Upper lobe of right lung (tissue), 1 donor: ENCODE data around the gene RMRP. TPM values are rescaled to one million over a fixed set of nuclear protein-coding genes. Genes with fewer than 3 reads are reported as not detected.

Source experiments
- ATAC-seq: fragments of 200-7000 bp; cut with Tn5 transposase; one replicate; pipeline ENCODE4 v1.9.1; 2020; ENCODE audit warnings: mild to moderate bottlenecking, moderate library complexity
- DNase-seq: peaks from one replicate; pipeline ENCODE4 v3.0.0-alpha.2; 2020
- H3K27ac ChIP-seq: fragments of 200-600 bp; one replicate; pipeline ENCODE4 v1.8.0; 2022
- H3K27me3 ChIP-seq: fragments of 200-600 bp; one replicate; pipeline ENCODE4 v1.8.0; 2022; ENCODE audit warnings: mild to moderate bottlenecking
- H3K36me3 ChIP-seq: fragments of 200-600 bp; one replicate; pipeline ENCODE4 v1.8.0; 2022
- H3K4me1 ChIP-seq: fragments of 200-600 bp; one replicate; pipeline ENCODE4 v1.8.0; 2022
- H3K4me3 ChIP-seq: fragments of 200-600 bp; one replicate; pipeline ENCODE4 v1.8.0; 2022; ENCODE audit warnings: mild to moderate bottlenecking
- H3K9me3 ChIP-seq: fragments of 200-600 bp; one replicate; pipeline ENCODE4 v1.8.0; 2022
- CTCF ChIP-seq: fragments of 200-600 bp; IDR thresholded peaks from one replicate; pipeline ENCODE4 v1.8.0; 2022; ENCODE audit warnings: antibody characterized with exemption
- intact Hi-C: fragments of 100-400 bp; cut with DNase I; formaldehyde crosslinking; loops from one replicate; pipeline ENCODE4 v1.11.0; 2022
- total RNA-seq: library from RNA; stranded (reverse); fragmentation: NEBNext Ultra II Directional; extraction: Animal tissue kit (Norgen Biotek cat#: 25700); gene quantifications from one replicate; pipeline ENCODE4 v1.2.1, GENCODE V29; 2021
- donor health status: DM: no; HTN: yes; CAD: no; lungs with severe emphysema.

The RMRP gene
- total RNA-seq, 1 donor from 2014 or later = 30,828 TPM

GRCh38 chr9:35696520-35697215 lies 38.8 kb upstream of the RMRP start:
- peaks cover 56% of the 10 kb centered on the region for H3K36me3 ChIP-seq
- peak overlapping the region; percentile 78 for H3K27ac ChIP-seq
- H3K27me3 ChIP-seq = no peaks in the 10 kb centered on the region
- peak; percentile 90 for ATAC-seq
- peak; percentile 90 for TF ChIP-seq CTCF
- no peak for DNase-seq
- no peaks in the 10 kb centered on the region for H3K9me3 ChIP-seq
- H3K4me3 ChIP-seq = no peak overlapping the region
- intact Hi-C loops = no loop called here
- H3K4me1 ChIP-seq = peaks cover 12% of the 10 kb centered on the region

GRCh38 chr9:35695943-35696401 lies 38.2 kb upstream of the RMRP start:
- no peak for TF ChIP-seq CTCF
- no peak overlapping the region for H3K4me3 ChIP-seq
- no peaks in the 10 kb centered on the region for H3K27me3 ChIP-seq
- no peak for DNase-seq
- H3K36me3 ChIP-seq = peaks cover 49% of the 10 kb centered on the region
- no peaks in the 10 kb centered on the region for H3K9me3 ChIP-seq
- ATAC-seq = peak; percentile 3
- peak overlapping the region; percentile 78 for H3K27ac ChIP-seq
- intact Hi-C loops = no loop called here
- H3K4me1 ChIP-seq = peaks cover 17% of the 10 kb centered on the region

- TF ChIP-seq CTCF = no peak
- Histone ChIP-seq H3K27ac (peak overlapping the region; percentile 83), H3K9me3 (no peaks in the 10 kb centered on the region), H3K4me3 (no peak overlapping the region), H3K36me3 (peaks cover 8% of the 10 kb centered on the region), H3K4me1 (peaks cover 23% of the 10 kb centered on the region), H3K27me3 (no peaks in the 10 kb centered on the region)
- no peak for DNase-seq
- no peak for ATAC-seq
- intact Hi-C loops = no loop called here
These were observed 34.0 kb upstream of the RMRP start for GRCh38 chr9:35691757-35692301.

GRCh38 chr9:35691334-35691650 lies 33.5 kb upstream of the RMRP start:
- H3K27ac ChIP-seq = peak overlapping the region; percentile 83
- H3K4me1 ChIP-seq = peaks cover 21% of the 10 kb centered on the region
- ATAC-seq (peak; percentile 44), DNase-seq (no peak)
- peak overlapping the region; percentile 76 for H3K4me3 ChIP-seq
- TF ChIP-seq CTCF = no peak
- intact Hi-C loops = no loop called here
- H3K27me3 ChIP-seq = no peaks in the 10 kb centered on the region
- peaks cover 4% of the 10 kb centered on the region for H3K36me3 ChIP-seq
- H3K9me3 ChIP-seq = no peaks in the 10 kb centered on the region

- Histone ChIP-seq H3K4me3 (peak overlapping the region; percentile 76), H3K27ac (peak overlapping the region; percentile 83), H3K9me3 (no peaks in the 10 kb centered on the region), H3K27me3 (no peaks in the 10 kb centered on the region), H3K36me3 (no peaks in the 10 kb centered on the region), H3K4me1 (peaks cover 16% of the 10 kb centered on the region)
- TF ChIP-seq CTCF = no peak
- intact Hi-C loops = no loop called here
- DNase-seq (peak; percentile 83), ATAC-seq (peak; percentile 78)
These were observed 33.0 kb upstream of the RMRP start for GRCh38 chr9:35690614-35691333.
